Esophagus muscularis mucosa (tissue), 4 donors: Measurements from ENCODE around the gene CPNE6. TPM values are rescaled to one million over a fixed set of nuclear protein-coding genes. Genes with fewer than 3 reads are reported as not detected.

Experiments used
- DNase-seq: peaks from one replicate; pipeline ENCODE4 v3.0.0-alpha.2; 2017; ENCODE audit errors: extremely low spot score
- H3K27ac ChIP-seq, 4 donors: fragments of 200-600 bp; sonication (generic); replicated peaks in 1 of 4; 1 replicate in 3 of 4; 2 replicates in 1 of 4; pipeline ENCODE4 v1.5.1; 2016 to 2019; ENCODE audit warnings: mild to moderate bottlenecking in 1 of 4
- H3K27me3 ChIP-seq, 4 donors: fragments of 200-600 bp; sonication (generic); one replicate each; pipeline versions ENCODE4 v1.5.1 to v1.6.0; 2016 to 2019
- H3K36me3 ChIP-seq, 4 donors: fragments of 200-600 bp; sonication (generic); one replicate each; pipeline ENCODE4 v1.5.1; 2016 to 2019
- H3K4me1 ChIP-seq, 4 donors: fragments of 200-600 bp; sonication (generic); one replicate each; pipeline ENCODE4 v1.5.1; 2016 to 2019
- H3K4me3 ChIP-seq, 4 donors: fragments of 200-600 bp; sonication (generic); 1 replicate in 2 of 4; 2 replicates in 2 of 4; pipeline ENCODE4 v1.5.1; 2016 to 2019; ENCODE audit warnings: mild to moderate bottlenecking in 4 of 4, moderate library complexity in 1 of 4
- H3K9me3 ChIP-seq, 4 donors: fragments of 200-600 bp; sonication (generic); 1 replicate in 3 of 4; 2 replicates in 1 of 4; pipeline ENCODE4 v1.5.1; 2016 to 2019
- EP300 ChIP-seq: sonication (generic); formaldehyde crosslinking; IDR thresholded peaks from one replicate; pipeline ENCODE4 v1.6.1; 2017; ENCODE audit warnings: antibody characterized with exemption
- POLR2A ChIP-seq: fragments of 450-650 bp; IDR thresholded peaks from one replicate; pipeline ENCODE4 v1.6.1; 2017; ENCODE audit warnings: antibody characterized with exemption, moderate library complexity, mild to moderate bottlenecking, low read depth
- POLR2AphosphoS5 ChIP-seq, 2 donors: sonication (generic); formaldehyde crosslinking; IDR thresholded peaks; one replicate each; pipeline ENCODE4 v1.6.1; 2017; ENCODE audit warnings: antibody characterized with exemption in 2 of 2
- WGBS: methylation state at CpG from one replicate; pipeline ENCODE4 v1.1.5; 2018; 5-methylcytosine and 5-hydroxymethylcytosine counted together
- intact Hi-C: fragments of 100-400 bp; cut with DNase I; formaldehyde crosslinking; loops from one replicate; pipeline ENCODE4 v1.15.1; 2023
- total RNA-seq, 4 donors: library from RNA; depleted of rRNA; stranded (reverse); fragments of >200 nt; gene quantifications; one replicate each; pipeline versions ENCODE4 v1.1.0 to v1.2.1, GENCODE V29; 2016
- TF ChIP-seq, protein P1 (sequence below), 3 experiments: fragments of 200-600 bp in 2 of 3; fragments of 450-650 bp in 1 of 3; sonication (generic) in 2 of 3; IDR thresholded peaks; one replicate each; pipeline ENCODE4 v1.5.1; 2017 to 2019; ENCODE audit warnings: antibody characterized with exemption in 3 of 3, mild to moderate bottlenecking in 2 of 3, moderate library complexity in 1 of 3

The CPNE6 gene
- total RNA-seq, 4 donors from 2014 or later = 0.26 to 0.34 (median 0.33) TPM; not detected in 1

DNA sequence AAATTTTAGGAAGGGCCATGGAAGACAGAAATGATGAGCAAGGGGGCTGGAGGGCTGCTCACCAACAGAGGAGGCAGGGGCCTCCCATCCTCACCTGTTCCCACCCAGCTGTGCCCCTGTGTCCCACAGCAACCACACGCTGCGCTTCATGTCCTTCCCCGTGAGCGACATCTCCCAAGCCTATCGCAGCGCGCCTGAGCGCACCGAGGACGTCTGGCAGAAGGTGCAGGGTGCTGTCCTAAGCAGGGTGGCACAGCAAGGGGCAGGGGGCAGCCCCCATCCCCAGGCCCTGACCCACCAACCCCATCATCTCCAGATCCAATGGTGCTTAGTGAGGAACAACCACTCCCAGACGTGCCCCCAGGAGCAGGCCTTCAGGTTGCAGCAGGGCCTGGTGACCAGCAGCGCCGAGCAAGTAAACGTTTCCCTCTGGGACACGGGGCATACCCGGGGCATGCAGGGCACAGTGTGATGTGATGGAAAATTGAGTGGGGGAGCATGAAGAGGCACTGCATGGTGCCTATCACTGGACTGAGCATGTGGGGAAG, 11.4 kb upstream of the CPNE6 start:
- DNase-seq = no peak
- no peak overlapping the region for H3K27ac ChIP-seq
- intact Hi-C loops = loop anchor here (2.0 kb wide), 2 partner anchors 31 to 49 kb away; no protein-coding TSS in a partner anchor
- TF ChIP-seq POLR2AphosphoS5 (IDR thresholded peaks at IDR 0.05) (no peak), POLR2A (no peak), EP300 (no peak)
- TF ChIP-seq, protein P1, sequence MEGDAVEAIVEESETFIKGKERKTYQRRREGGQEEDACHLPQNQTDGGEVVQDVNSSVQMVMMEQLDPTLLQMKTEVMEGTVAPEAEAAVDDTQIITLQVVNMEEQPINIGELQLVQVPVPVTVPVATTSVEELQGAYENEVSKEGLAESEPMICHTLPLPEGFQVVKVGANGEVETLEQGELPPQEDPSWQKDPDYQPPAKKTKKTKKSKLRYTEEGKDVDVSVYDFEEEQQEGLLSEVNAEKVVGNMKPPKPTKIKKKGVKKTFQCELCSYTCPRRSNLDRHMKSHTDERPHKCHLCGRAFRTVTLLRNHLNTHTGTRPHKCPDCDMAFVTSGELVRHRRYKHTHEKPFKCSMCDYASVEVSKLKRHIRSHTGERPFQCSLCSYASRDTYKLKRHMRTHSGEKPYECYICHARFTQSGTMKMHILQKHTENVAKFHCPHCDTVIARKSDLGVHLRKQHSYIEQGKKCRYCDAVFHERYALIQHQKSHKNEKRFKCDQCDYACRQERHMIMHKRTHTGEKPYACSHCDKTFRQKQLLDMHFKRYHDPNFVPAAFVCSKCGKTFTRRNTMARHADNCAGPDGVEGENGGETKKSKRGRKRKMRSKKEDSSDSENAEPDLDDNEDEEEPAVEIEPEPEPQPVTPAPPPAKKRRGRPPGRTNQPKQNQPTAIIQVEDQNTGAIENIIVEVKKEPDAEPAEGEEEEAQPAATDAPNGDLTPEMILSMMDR (IDR thresholded peaks at IDR 0.05) = no peak
- WGBS = 79% methylated on average over 15 of the region's 16 CpGs
- peaks cover 0 to 9% (median 4%) of the 10 kb centered on the region in 4 donors for H3K4me1 ChIP-seq
- H3K36me3 ChIP-seq = no peaks in the 10 kb centered on the region
- H3K4me3 ChIP-seq = no peak overlapping the region
- no peaks in the 10 kb centered on the region for H3K9me3 ChIP-seq
- peaks cover 0 to 13% (median 0%) of the 10 kb centered on the region in 4 donors for H3K27me3 ChIP-seq

DNA sequence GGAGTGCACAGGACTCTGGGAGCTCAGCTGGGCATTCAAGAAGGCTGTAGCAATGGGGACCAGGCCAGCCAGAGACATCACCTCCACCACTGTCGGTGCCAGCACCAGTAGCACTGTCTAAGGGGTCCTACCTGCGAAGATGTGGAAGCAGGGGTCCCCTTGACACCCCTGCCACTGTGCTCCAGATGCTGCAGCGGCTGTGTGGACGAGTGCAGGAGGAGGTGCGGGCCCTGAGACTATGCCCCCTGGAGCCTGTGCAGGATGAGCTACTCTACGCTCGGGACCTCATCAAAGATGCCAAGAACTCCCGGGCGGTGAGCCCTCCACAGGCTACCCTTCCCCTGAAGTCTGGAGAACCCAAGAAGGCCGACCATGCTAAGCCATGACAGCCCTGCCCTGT, 10.9 kb upstream of the CPNE6 start:
- no peaks in the 10 kb centered on the region for H3K36me3 ChIP-seq
- no peak for TF ChIP-seq POLR2AphosphoS5 (IDR thresholded peaks at IDR 0.05)
- no peak for TF ChIP-seq EP300
- no peak for TF ChIP-seq POLR2A
- TF ChIP-seq, protein P1 (IDR thresholded peaks at IDR 0.05) = no peak
- no peak for DNase-seq
- 89% methylated on average over 8 of the region's 10 CpGs for WGBS
- no peak overlapping the region for H3K4me3 ChIP-seq
- no peaks in the 10 kb centered on the region for H3K9me3 ChIP-seq
- H3K27me3 ChIP-seq = peaks cover 0 to 12% (median 0%) of the 10 kb centered on the region in 4 donors
- H3K27ac ChIP-seq = no peak overlapping the region
- H3K4me1 ChIP-seq = peaks cover 0 to 9% (median 4%) of the 10 kb centered on the region in 4 donors
- intact Hi-C loops = no loop called here

DNA sequence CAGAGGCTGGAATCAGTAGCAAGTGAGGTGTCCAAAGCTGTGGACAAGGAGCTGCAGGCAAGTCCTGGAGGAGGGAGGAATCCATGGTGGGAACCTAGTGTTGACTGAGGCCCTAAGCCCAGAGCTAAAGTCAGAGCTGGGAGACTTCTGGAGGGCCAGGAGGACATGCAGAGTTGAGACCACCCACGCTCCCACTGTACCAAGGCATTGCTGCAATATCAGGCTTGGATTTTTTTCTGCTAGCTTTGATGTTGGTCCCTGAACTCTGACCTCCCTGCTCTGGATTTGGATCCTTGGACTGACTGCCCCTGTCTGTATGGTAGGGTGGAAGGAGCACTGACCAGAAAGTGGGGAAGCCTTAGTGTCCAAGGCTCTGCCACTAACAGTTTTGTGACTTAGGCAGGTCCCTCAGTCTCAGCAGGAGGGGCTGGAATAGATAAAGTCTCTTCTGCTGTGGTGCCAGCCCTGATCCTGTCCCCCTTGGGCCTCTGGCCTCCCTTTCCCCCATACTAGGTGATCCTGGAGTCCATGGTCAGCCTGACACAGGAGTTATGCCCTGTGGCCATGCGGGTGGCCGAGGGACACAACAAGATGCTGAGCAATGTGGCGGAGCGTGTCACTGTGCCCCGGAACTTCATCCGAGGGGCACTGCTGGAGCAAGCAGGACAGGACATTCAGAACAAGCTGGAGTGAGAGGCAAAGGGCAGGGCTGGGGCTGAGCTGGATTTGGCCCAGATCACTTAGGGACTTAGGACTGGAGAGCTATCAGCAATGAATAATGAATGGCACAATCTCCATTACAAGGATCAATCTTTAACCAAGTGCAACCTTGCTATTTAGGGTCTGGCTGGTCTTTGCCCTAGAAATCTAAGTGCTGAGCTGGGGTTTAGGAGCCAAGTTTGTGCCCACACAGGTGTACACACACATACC, 10.1 kb upstream of the CPNE6 start:
- WGBS = 100% methylated on average over 4 of the region's 7 CpGs
- intact Hi-C loops = no loop called here
- no peak for TF ChIP-seq EP300
- TF ChIP-seq POLR2AphosphoS5 (IDR thresholded peaks at IDR 0.05) = no peak
- no peak for TF ChIP-seq POLR2A
- TF ChIP-seq, protein P1 (IDR thresholded peaks at IDR 0.05) = no peak
- no peaks in the 10 kb centered on the region for H3K9me3 ChIP-seq
- H3K4me3 ChIP-seq = no peak overlapping the region
- H3K4me1 ChIP-seq = peaks cover 0 to 9% (median 4%) of the 10 kb centered on the region in 4 donors
- no peak for DNase-seq
- H3K27ac ChIP-seq = no peak overlapping the region
- H3K27me3 ChIP-seq = peaks cover 0 to 7% (median 0%) of the 10 kb centered on the region in 4 donors
- H3K36me3 ChIP-seq = no peaks in the 10 kb centered on the region

DNA sequence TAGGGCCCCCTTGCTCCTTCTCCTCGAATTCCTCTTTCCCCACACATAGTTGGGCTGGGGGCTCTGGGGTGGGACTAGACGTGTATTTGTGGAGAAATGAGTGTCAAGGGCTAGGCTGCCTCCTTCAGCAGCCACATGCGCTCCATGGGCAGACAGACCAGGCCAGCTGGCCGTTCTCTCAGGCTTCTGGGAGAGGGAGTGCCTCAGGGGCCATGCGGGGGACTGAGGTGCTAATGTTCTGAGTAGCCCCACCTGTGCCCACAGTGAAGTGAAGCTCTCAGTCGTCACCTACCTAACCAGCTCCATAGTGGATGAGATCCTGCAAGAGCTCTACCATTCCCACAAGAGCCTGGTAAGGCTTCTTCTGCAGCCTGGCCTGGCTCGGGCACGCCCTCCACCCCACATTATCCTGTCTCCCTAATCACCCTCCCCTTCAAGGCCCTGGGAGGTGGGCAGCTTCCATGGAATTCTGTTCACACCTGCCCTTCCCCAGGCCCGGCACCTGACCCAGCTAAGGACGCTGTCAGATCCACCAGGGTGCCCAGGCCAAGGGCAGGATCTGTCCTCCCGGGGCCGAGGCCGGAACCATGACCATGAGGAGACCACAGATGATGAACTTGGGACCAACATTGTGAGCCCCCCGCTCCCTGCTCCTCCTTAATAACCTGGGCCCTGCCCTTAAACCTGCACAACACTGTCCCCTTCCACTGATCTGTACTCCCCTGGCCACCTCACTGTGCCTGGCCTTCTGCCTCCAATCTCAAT, 9.0 kb upstream of the CPNE6 start:
- H3K27ac ChIP-seq = no peak overlapping the region
- intact Hi-C loops = no loop called here
- WGBS = 82% methylated on average over 4 of the region's 14 CpGs
- H3K36me3 ChIP-seq = no peaks in the 10 kb centered on the region
- H3K4me1 ChIP-seq = peaks cover 0 to 9% (median 4%) of the 10 kb centered on the region in 4 donors
- no peak overlapping the region for H3K4me3 ChIP-seq
- H3K27me3 ChIP-seq = peaks cover 0 to 5% (median 0%) of the 10 kb centered on the region in 4 donors
- DNase-seq = no peak
- H3K9me3 ChIP-seq = no peaks in the 10 kb centered on the region
- TF ChIP-seq EP300 (no peak), POLR2A (no peak)
- TF ChIP-seq, protein P1 (IDR thresholded peaks at IDR 0.05) = no peak
